ENCODE data around the gene TRIP13.

TRIP13 gene

GRCh38 chr5:872301-872700 is 20.4 kb upstream of the TRIP13 start:
- H3K9me3 ChIP-seq (ENCODE audit: insufficient read depth, low read length), result no peaks in the 10 kb centered on the region
- peaks cover 14% of the 10 kb centered on the region for H3K4me1 ChIP-seq (ENCODE audit: low read length)
- peaks cover 5% of the 10 kb centered on the region; the same call in 1 of the 2 replicates for H3K79me2 ChIP-seq (ENCODE audit: low read length)
- no peak overlapping the region for H3K9ac ChIP-seq (ENCODE audit: low read length)
- H3K27me3 ChIP-seq (ENCODE audit: low read depth, low read length), result no peaks in the 10 kb centered on the region
- no peak for TF ChIP-seq EZH2phosphoT487 (IDR thresholded peaks at IDR 0.05; ENCODE audit: low read depth)
- TF ChIP-seq CTCF (IDR thresholded peaks at IDR 0.05; ENCODE audit: low read depth, low read length), result no peak
- H3K4me2 ChIP-seq (ENCODE audit: low read length), result no peak overlapping the region
- H4K20me1 ChIP-seq (ENCODE audit: insufficient read depth, low read length), result no peaks in the 10 kb centered on the region
- H3K36me3 ChIP-seq (replicated peaks; ENCODE audit: low read depth, low read length), result peaks cover 38% of the 10 kb centered on the region
- H3K4me3 ChIP-seq (ENCODE audit: low read length), result no peak overlapping the region
- H2AFZ ChIP-seq (ENCODE audit: low read depth, low read length), result no peak overlapping the region
- H3K27ac ChIP-seq (ENCODE audit: low read length), result no peak overlapping the region

GRCh38 chr5:873328-873727 is 19.4 kb upstream of the TRIP13 start:
- peaks cover 5% of the 10 kb centered on the region; the same call in 1 of the 2 replicates for H3K79me2 ChIP-seq (ENCODE audit: low read length)
- peak overlapping the region; percentile 22; the same call in 1 of the 2 replicates for H3K9ac ChIP-seq (ENCODE audit: low read length)
- peak overlapping the region; percentile 60 for H3K4me2 ChIP-seq (ENCODE audit: low read length)
- peak overlapping the region; percentile 56 for H3K27ac ChIP-seq (ENCODE audit: low read length)
- peaks cover 14% of the 10 kb centered on the region for H3K4me1 ChIP-seq (ENCODE audit: low read length)
- peak overlapping the region; percentile 20; the same call in 1 of the 2 replicates for H3K4me3 ChIP-seq (ENCODE audit: low read length)
- H3K36me3 ChIP-seq (replicated peaks; ENCODE audit: low read depth, low read length), result peaks cover 38% of the 10 kb centered on the region
- H4K20me1 ChIP-seq (ENCODE audit: insufficient read depth, low read length), result no peaks in the 10 kb centered on the region
- no peaks in the 10 kb centered on the region for H3K9me3 ChIP-seq (ENCODE audit: insufficient read depth, low read length)
- TF ChIP-seq EZH2phosphoT487 (IDR thresholded peaks at IDR 0.05; ENCODE audit: low read depth) (no peak), CTCF (IDR thresholded peaks at IDR 0.05; ENCODE audit: low read depth, low read length) (no peak)
- H2AFZ ChIP-seq (ENCODE audit: low read depth, low read length), result no peak overlapping the region
- no peaks in the 10 kb centered on the region for H3K27me3 ChIP-seq (ENCODE audit: low read depth, low read length)

GRCh38 chr5:875931-876330 is 16.8 kb upstream of the TRIP13 start:
- Histone ChIP-seq H3K4me1 (ENCODE audit: low read length) (peaks cover 14% of the 10 kb centered on the region), H3K4me2 (ENCODE audit: low read length) (no peak overlapping the region), H3K27ac (ENCODE audit: low read length) (no peak overlapping the region), H3K9me3 (ENCODE audit: insufficient read depth, low read length) (no peaks in the 10 kb centered on the region), H3K36me3 (replicated peaks; ENCODE audit: low read depth, low read length) (peaks cover 17% of the 10 kb centered on the region), H3K9ac (ENCODE audit: low read length) (no peak overlapping the region), H3K4me3 (ENCODE audit: low read length) (no peak overlapping the region), H2AFZ (ENCODE audit: low read depth, low read length) (no peak overlapping the region), H3K79me2 (ENCODE audit: low read length) (peaks cover 5% of the 10 kb centered on the region; the same call in 1 of the 2 replicates), H3K27me3 (ENCODE audit: low read depth, low read length) (no peaks in the 10 kb centered on the region), H4K20me1 (ENCODE audit: insufficient read depth, low read length) (no peaks in the 10 kb centered on the region)
- no peak for TF ChIP-seq CTCF (IDR thresholded peaks at IDR 0.05; ENCODE audit: low read depth, low read length)
- TF ChIP-seq EZH2phosphoT487 (IDR thresholded peaks at IDR 0.05; ENCODE audit: low read depth), result no peak

- Histone ChIP-seq H3K36me3 (replicated peaks; ENCODE audit: low read depth, low read length) (peaks cover 12% of the 10 kb centered on the region), H3K4me1 (ENCODE audit: low read length) (peaks cover 14% of the 10 kb centered on the region), H3K27ac (ENCODE audit: low read length) (no peak overlapping the region), H3K4me2 (ENCODE audit: low read length) (no peak overlapping the region), H3K79me2 (ENCODE audit: low read length) (peaks cover 9% of the 10 kb centered on the region), H3K9ac (ENCODE audit: low read length) (no peak overlapping the region), H3K4me3 (ENCODE audit: low read length) (no peak overlapping the region), H3K9me3 (ENCODE audit: insufficient read depth, low read length) (no peaks in the 10 kb centered on the region), H3K27me3 (ENCODE audit: low read depth, low read length) (no peaks in the 10 kb centered on the region), H4K20me1 (ENCODE audit: insufficient read depth, low read length) (no peaks in the 10 kb centered on the region), H2AFZ (ENCODE audit: low read depth, low read length) (no peak overlapping the region)
- TF ChIP-seq CTCF (IDR thresholded peaks at IDR 0.05; ENCODE audit: low read depth, low read length) (no peak), EZH2phosphoT487 (IDR thresholded peaks at IDR 0.05; ENCODE audit: low read depth) (no peak)
Observed at GRCh38 chr5:876398-877365, 16.0 kb upstream of the TRIP13 start.
